ENCODE measurements around the gene NPDC1.
"Not testable (repeated sequence)": the region's sequence is repeated elsewhere in the genome, so short reads cannot be mapped to it uniquely, and the experiment has no call there.

NPDC1 gene

DNA sequence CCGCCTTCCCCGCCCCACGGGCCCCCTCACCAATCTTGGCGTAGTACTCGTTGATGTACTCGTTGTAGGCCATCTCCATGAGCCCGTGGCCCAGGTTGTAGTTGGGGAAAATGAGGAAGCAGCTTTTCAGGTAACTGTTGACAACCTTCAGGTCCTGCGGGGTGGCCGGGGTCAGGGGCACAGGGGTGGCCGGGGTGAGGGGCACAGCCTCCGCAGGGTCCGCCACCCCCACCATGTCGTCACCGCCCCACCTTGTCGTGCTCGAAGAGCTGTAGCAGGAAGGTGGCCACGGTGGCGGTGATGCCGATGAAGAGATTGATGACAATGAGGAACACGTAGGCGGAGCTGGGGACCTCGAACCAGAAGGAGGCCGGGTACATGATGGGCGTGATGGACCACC is 34.8 kb downstream of the NPDC1 start:
- no peak for DNase-seq (ENCODE audit: low read depth)

DNA sequence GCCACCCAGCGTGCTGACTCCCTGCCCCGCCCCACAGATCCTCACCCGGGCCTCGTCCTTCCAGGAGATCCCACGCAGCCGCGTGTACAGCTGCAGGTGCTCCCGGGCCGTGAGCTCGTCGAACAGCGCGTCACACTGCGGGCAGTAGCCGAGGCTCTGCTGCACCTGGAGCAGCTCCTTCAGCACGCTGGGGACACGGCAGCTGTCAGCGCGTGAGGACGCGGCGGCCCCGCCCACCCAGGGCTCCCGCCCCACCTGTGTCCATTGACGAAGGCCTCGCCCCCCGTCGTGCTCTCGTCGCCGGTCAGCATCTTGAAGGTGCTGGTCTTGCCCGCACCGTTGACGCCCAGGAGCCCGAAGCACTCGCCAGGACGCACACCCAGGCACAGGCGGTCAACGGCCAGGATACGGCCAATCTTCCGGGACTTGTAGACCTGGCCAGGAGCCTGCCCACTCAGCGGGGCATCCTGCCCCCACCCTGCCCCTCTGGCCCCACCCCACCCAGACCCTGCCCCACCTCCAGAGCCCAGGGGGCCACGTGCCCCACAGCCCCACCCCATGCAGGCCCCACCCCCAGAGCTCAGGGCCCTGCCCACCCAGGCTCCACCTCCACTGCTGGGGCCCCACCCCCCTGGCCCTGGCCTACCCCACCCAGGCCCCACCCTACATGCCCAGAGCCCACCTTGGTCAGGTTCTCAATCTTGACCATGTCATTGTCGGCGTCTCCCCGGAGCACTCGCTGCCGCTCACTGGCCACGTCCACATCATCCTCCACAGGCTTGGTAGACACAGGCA is 35.8 kb downstream of the NPDC1 start:
- no peak for DNase-seq (ENCODE audit: low read depth)

DNA sequence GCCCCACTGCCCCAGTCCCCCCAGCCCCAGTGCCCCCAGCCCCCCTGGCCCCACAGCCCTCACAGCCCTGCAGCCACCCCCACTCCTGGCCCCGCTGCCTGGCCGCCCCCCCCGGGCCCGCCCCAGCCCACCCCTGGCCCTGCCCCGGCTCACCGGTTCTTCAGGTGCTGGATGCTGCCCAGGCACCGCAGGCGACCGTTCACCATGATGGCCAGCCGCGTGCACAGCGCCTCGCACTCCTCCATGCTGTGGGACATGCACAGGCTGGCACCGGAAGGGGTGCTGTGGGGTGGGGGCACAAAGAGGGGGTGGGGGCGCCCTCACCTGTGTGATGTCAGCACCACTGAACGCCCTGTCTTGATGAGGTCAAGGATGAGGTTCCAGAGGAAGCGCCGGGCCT is 36.8 kb downstream of the NPDC1 start:
- DNase-seq (ENCODE audit: low read depth) = no peak

DNA sequence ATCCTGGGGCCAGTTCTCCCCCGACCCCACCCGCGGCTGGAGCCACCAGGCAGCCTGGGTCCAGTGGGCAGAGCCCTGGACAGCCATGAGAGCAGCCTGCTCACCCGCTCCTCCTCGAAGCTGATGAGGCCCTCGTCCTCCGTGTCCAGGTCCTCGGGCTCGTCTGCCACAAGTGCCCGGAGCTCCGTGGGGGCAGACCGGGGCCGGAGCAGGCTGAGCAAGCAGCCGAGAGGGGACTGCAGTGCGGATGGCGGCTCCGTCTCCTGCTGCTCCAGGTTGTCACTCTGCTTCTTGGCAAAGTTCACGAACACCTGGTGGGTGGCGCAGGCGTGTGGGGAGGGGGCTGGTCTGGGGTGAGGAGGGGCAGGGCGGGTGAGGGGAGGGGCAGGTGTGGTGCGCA is 37.7 kb downstream of the NPDC1 start:
- DNase-seq (ENCODE audit: low read depth) = no peak

DNA sequence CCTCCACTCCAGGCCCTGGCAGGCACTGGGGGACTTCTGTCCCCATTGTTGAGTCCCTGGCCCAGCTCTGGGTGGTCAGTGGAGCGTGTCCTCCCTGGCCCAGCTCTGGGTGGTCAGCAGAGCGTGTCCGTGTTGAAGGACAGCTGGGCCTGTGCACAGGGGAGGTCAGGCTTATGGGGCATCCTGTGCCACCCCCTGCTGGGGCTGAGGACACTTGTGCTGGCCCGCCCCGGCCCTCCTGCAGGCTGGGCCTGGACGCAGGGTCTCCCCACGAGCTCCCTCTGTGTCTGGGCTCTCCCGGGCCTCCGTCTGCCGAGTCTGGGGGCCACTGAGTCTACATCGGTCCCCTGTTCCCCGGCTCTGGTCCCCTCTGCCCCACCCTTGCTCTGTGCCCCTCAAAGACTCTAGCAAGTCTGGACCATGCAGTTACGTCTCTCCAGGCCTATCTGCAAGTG is 38.1 kb downstream of the NPDC1 start:
- no peak for DNase-seq (ENCODE audit: low read depth)

DNA sequence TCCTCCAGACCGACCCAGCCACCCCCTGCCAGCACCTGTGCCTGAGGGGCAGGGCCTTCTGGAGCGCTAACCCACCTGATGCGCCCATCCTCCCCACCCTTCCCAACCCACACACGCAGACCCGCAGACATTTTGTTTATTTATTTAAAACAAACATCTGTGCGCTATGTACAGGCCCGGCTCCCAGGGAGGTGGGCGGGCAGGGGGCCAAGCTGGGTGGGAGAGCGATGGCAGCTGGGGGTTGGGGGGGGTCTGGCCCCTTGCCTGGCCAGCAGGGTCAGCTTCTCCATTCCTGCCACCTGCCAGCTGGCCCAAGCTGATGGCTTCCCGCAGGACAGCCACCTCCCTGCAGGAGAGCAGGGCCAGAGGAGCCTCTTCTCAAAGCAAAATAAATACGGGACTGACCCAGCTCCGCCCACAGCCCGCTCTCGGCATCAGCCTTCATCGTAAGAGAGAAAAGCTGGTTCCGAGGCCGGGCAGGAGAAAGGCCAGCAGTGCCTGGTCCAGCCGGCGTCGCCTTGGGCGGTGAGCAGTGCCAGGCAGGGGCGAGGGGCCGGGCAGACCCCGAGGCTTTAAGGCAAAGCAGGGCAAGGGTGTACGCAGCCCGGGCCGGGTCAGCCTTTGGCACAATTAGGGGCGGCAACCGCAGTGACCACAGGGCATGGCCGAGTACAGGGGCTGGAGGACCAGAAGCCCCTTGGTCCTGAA is 38.7 kb downstream of the NPDC1 start:
- no peak for DNase-seq (ENCODE audit: low read depth)

DNA sequence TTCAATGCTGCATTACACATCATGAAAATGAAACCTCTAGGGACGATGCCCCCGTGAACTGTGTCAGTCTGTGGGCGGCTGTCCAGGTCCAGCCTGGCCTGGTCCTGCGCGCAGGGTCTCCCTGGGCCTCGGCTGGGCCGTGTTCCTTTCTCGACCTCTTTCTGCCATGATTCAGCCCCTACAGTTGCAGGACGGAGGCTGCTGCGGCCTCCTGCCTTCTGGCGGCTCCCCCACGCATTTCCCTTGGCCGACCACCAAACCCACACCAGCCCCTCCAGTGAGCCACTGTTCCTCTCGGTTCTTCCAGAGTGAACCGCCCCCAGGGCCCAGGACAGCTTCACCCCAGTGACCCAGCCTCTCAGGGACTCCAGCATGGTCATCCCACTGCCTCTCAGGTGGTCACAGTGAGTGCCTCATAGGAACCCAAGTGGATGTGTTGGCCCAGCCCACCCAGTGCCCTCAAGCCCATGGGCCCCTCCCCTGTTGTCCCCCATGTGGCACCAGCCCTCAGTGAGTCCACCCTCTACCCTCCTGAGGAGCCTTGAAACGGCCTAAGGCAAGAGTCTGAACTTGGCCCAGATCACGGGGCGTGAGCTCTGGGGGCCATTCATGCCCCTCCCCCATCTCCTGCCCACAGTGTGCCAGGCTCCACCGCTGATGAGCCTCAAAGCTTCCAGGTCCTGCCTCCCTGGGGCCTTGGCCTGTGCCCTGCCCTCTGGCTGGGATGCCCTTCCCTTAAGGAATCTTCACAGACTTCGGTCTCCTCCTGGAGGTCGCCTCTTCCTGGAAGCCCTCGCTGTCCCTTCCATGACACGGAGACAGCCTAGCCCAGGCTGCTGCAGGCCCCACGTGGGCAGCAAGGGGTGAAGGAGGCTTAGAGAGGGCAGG is 39.6 kb downstream of the NPDC1 start:
- DNase-seq (ENCODE audit: low read depth) = no peak

DNA sequence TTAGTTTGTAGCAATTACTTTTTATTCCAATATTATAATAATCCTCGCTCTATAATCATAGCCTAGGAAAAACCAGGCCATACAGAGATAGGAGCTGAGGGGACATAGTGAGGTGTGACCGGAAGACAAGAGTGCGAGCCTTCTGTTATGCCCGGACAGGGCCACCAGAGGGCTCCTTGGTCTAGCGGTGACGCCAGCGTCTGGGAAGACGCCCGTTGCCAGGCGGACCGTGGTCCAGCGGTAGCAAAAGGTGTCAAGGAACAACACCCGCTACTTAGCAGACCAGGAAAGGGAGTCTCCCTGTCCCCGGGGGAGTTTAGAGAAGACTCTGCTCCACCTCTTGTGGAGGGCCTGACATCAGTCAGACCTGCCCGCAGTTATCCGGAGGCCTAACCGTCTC is 41.7 kb downstream of the NPDC1 start:
- not testable (repeated sequence) for DNase-seq (ENCODE audit: low read depth)

DNA sequence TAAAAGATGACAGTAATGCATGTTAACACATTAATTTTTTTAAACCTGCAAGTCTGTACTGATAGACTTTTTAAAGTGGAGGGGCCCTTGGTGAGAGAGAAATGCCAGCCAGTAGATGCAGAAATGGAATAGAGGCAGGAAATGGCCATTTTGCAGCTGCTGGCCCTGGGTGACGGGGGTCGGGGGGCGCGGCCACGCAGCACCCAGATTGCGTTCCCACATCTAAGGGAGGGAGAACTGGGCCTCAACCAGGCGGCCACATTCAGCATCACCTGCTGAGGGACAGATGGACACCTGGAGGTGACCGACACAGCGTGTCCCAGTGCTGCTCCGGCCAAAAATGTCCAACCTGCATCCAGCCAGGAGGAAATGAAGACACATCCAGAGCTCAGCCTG is 43.3 kb downstream of the NPDC1 start:
- no peak for DNase-seq (ENCODE audit: low read depth)

DNA sequence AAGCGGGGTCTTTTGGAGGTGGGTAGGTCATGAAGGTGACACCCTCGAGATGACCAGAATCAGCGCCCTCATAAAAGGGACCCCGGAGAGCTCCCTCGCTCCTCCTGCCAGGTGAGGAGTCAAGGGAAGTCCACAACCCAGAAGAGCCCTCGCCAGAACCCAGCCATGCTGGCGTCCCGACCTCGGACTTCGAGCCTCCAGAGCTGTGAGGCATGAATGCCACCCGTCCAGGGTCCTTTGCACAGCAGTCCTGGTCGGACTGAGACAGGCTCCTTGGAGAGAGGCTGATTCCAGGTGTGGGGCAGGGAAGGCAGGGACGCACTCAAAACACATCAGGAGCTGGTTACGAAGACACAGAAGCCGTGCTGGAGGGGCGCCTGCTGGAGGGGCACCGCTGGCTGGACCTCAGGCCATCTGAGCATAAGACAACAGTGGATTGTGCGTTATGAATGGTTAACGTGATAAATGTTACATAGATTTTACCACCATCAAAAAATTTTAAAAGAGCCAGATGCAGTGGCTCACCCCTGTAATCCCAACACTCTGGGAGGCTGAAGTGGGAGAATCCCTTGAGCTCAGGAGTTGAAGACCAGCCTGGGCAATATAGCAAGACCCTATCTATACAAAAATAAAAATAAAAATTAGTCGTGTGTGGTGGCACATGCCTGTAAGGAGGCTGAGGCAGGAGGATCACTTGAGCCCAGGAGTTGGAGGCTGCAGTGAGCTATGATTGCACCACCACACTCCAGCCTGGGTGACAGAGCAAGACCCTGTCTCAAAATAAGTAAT is 43.9 kb downstream of the NPDC1 start:
- DNase-seq (ENCODE audit: low read depth) = no peak

DNA sequence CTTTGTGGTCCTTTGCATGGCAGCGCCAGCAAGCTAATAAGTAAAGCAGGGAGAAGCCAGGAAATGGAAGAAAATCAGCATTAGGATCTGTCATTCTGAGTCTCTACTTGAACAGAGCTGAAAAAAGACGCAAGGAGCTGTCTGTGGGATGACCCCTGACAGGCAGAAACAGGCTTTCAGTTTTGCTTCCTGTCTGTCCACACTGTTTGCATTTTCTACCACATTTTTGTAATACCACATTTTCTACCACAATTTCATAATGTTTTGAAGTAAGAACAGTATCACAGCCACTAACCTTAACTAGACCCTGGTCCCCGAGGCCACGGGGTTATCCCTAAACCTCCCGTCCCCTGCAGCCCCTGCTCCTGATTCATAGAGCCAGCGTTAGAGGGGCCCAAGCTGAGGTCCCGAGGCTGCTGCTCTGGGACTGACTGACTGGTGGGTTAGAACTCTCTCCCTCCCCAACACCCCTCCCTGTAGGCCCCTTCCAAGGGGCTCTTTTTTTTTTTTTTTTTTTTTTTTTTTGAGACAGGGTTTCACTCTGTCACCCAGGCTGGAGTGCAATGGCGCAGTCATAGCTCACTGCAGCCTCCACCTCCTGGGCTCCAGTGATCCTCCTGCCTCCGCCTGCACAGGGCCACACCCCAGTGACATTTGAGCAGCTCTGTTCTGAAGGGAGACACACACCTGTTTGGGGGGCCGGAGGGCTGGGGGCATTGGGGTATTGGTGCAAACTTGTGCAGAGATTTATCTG is 45.6 kb downstream of the NPDC1 start:
- peak; percentile 38 for DNase-seq (ENCODE audit: low read depth)

DNA sequence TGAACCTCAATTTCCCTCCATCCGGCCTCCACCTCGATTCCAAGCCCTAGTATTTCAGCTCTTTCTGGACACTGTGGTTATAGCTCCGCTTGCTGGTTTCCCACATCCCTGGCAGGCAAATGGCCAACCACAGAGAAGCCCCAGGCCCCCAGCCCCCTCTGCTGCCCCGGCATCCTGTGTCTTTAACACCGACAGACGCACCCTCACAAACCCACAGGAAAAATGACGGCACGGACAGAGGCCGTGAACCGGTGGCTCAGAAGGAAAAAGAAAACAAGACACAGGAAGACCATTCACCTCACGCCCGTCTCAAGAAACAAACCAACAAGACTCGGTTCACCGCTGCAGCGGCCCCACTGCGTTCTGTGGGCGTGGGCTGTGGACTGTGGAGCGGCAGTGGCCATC is 48.1 kb downstream of the NPDC1 start:
- no peak for DNase-seq (ENCODE audit: low read depth)

DNA sequence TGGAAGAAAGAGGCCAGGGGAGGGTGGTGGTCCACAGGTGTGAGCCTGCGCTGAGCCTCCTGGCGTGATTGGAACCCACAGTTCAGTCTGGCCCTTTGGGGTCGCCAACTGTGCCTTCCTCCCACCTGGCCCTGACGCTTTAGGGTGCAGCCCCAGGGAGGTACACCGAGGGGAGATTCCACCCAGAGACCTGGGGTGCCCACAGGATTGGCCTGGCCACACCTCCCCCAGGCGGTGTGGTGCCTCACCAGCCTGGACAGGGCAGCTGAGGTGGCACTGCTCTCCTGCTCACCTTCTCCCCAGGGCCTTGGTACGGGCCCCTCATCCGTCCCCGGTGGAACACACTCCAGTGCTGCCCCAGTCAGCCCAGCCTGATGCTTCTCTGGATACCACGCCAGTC is 48.6 kb downstream of the NPDC1 start:
- DNase-seq (ENCODE audit: low read depth) = no peak

DNA sequence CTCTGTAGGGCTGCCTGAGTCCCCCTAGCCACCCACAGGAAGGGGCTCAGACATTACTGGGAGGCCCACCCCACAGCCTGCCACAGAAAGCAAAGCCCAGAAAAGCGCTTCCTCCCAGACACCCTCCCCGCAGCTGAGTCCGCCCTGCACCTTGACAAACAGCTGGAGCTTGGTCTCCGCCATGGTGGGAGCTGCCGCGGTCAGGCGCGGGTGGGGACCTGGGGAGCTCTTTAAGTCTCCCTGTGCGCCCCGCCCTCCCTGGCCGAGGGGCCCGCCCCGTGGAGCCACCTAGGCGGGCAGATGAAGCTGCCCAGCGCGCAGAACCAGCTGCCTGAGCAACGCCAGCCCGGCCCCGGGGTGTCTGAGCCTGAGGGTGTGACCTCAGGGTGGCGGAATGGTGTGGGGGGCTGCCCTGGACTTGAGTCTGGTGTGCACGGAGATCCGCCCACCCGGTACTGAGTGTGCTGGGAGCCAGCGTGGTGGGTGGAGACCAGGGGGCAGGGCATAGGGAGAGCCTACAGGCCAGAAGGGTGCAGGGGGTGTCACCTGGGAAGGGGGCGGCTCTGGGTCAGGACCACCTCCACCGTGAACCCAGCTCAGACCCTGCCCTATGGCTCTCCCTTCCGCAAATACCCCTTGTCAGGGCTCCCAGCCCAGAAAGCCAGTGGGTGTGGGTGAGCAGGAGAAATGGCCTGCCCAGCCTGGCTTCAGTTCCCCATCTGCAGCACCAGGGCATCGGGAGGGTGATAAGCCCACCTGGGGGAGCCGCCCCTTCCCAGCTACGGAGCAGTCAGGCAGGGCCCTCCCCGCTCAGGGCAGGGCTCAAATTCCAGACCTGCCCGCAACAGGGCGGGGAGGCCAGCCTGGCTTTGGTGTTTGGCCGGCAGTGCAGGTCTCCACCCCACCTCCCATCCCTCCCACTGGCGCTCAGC is 49.4 kb downstream of the NPDC1 start, which contains the start of gene CLIC3:
Gene CLIC3, minus strand, starts transcription at position 208 of the 932 bp plus-strand sequence. Its CDS starts 25 bp downstream, at position 183.
- peak; percentile 30 for DNase-seq (ENCODE audit: low read depth)

DNA sequence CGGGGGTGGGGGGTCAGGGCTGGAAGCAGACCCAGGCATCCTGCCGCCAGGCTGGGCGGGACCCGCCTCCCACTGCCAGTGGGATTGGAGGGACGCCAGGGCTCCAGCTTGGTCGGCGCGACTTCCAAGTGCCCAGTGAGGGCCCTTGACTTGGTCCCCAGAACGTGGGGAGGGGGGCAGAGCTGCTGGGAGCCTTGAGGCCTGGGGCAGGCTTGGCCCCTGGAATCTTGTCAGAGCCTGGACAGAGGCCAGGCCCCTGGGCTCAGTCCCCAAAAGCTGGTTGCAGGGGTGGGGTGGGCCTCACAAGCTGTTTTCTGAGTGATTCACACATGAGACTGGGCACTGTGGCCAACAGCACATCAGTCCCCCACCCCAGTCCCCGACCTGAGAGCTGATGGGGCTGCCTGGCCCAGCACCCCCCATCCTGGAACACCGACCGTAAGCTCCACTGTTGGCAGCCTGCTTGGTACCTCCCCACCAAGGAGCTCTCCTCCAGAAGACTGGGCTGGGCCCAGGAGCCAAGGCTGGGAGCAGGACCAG is 50.1 kb downstream of the NPDC1 start:
- peak; percentile 23 for DNase-seq (ENCODE audit: low read depth)

DNA sequence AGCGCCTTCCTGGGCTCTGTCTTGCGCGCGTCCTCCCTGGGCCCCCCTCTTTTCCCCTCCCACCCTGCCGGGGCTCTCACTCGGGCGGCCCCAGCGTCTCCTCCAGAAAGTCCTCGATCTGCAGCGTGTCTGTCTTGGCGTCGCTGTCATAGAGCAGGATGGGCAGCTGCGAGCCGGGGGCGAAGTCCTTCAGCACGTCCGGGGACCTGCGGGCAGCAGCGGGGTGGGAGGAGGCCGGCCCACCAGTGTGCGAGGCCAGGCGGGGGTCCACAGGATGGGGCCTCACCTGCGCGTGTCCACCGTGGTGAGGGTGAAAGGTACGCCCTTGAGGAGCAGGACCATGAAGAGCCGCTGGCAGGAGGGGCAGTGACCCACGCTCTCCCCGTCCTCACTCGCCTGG is 50.6 kb downstream of the NPDC1 start:
- no peak for DNase-seq (ENCODE audit: low read depth)

DNA sequence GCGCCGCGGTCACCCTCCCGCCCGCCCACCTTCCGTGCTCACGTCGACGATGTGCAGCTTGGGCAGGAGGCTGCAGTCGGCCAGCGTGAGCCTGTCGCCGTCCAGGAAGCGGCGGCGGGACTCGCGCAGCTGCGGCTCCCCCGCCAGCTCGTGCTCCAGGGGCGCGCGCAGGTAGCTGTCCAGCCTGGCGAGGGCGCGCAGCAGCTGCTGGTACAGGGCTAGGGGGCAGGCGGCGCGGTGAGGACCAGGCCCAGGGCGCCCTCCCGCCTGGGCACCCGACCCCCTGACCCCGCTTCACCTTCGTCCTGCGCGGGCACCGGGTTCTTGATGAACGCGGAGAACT is 51.1 kb downstream of the NPDC1 start:
- DNase-seq (ENCODE audit: low read depth) = no peak

DNA sequence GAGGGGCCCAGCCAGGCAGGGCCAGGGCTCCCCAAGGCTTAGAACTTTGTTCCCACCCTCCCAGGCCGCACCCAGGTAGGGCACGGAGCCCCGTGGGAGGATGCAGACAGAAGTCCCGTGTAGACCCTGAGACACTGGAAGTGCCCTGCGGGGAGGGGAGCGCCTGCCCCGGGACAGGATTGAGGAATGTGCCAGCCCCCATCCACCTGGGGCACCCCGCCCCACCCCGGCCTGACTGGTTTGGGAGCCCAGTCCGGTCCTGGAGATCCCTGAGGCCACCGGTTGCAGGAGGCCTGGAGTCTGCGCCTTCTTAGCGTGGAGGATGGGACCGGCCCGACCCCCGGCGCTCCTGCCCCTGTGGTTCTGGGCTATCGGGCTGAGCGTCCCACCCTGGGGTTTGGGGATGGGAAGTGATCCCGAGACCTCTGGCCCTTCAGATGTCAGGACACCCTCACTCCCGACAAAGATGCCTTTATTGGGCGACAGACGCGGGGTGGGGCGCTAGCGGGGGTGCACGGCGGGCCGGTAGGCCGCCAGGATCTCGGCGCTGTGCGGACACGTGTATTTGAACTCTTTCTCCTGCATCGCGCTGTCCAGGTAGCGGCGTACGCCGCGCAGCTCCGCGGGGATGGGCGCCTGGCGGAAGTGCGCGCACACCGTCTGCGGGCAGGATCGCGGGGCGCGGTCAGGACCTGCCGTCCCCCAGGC is 51.6 kb downstream of the NPDC1 start:
- DNase-seq (ENCODE audit: low read depth) = no peak

DNA sequence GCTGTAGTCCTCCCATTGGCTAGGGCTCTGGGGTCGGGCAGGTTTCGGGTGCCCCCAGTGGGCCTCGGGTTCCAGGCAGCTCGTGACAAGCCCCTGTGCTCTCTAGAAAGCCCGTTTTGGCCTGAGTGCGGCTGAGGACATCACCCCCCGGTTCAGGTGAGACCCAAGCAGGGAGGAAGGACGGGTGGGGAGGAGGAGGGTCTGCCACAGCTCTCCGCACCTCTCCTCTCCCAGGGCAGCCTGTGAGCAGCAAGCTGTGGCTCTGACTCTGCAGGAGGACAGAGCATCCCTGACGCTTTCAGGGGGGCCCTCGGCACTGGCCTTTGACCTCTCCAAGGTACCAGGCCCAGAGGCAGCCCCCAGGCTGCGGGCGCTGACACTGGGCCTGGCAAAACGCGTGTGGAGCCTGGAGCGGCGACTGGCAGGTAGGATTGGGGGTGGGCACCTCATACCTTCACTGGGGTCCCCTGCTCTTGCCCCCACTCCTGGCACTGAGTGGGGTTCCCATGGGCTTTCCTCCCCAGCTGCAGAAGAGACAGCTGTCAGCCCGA is 53.1 kb downstream of the NPDC1 start:
- DNase-seq (ENCODE audit: low read depth) = no peak

Data from ELR (cell line).